Neural crest cell (in vitro differentiated cells): ENCODE data around the gene CDCA3. TPM values are rescaled to one million over a fixed set of nuclear protein-coding genes. Genes with fewer than 3 reads are reported as not detected.
A peak's percentile ranks its signal among the peaks of the same experiment; 100 is the strongest.

Experiments
- DNase-seq: peaks from one replicate; pipeline ENCODE4 v3.0.0; 2021; ENCODE audit warnings: low read depth, mixed read lengths, low spot score
- H3K27ac Mint-ChIP-seq: one replicate; pipeline ENCODE4 v1.8.0; 2021; ENCODE audit warnings: mild to moderate bottlenecking, mixed read lengths; ENCODE audit not compliant: unreplicated experiment
- H3K27me3 Mint-ChIP-seq: 2 replicates; pipeline ENCODE4 v1.8.0; 2021; ENCODE audit warnings: low read depth, mild to moderate bottlenecking, mixed read lengths
- H3K36me3 Mint-ChIP-seq: 2 replicates; pipeline ENCODE4 v1.8.0; 2021; ENCODE audit warnings: low read depth, mild to moderate bottlenecking, mixed read lengths
- H3K4me1 Mint-ChIP-seq: 2 replicates; pipeline ENCODE4 v1.8.0; 2021; ENCODE audit warnings: mixed read lengths
- H3K4me3 Mint-ChIP-seq: one replicate; pipeline ENCODE4 v1.8.0; 2021; ENCODE audit warnings: mild to moderate bottlenecking, mixed read lengths
- H3K9me3 Mint-ChIP-seq: 2 replicates; pipeline ENCODE4 v1.8.0; 2021; ENCODE audit warnings: mixed read lengths
- CTCF ChIP-seq: fragments of 200-600 bp; sonication (generic); conservative IDR thresholded peaks from 2 replicates; pipeline ENCODE4 v1.5.0; 2021; ENCODE audit warnings: antibody characterized with exemption, mild to moderate bottlenecking
- total RNA-seq: library from RNA; stranded (reverse); gene quantifications from 2 replicates; pipeline ENCODE4 v1.2.1, GENCODE V29; 2021

Gene CDCA3
- total RNA-seq, 1 donor from 2014 or later, result 71.7 TPM

GRCh38 chr12:6839482-6840201 is 11.4 kb downstream of the CDCA3 start:
- DNase-seq, result no peak
- Mint-ChIP-seq H3K4me3 (no peak overlapping the region), H3K36me3 (peaks cover 8% of the 10 kb centered on the region), H3K9me3 (no peaks in the 10 kb centered on the region), H3K4me1 (peaks cover 7% of the 10 kb centered on the region), H3K27me3 (no peaks in the 10 kb centered on the region), H3K27ac (no peak overlapping the region)
- no peak for TF ChIP-seq CTCF

- no peak overlapping the region for H3K4me3 Mint-ChIP-seq
- no peak for TF ChIP-seq CTCF
- H3K27me3 Mint-ChIP-seq, result no peaks in the 10 kb centered on the region
- H3K36me3 Mint-ChIP-seq, result peaks cover 6% of the 10 kb centered on the region
- DNase-seq, result no peak
- H3K9me3 Mint-ChIP-seq, result no peaks in the 10 kb centered on the region
- peaks cover 7% of the 10 kb centered on the region for H3K4me1 Mint-ChIP-seq
- H3K27ac Mint-ChIP-seq, result no peak overlapping the region
These were observed 12.2 kb downstream of the CDCA3 start for GRCh38 chr12:6838854-6839253.

GRCh38 chr12:6837370-6838060 is 13.6 kb downstream of the CDCA3 start:
- Mint-ChIP-seq H3K4me3 (no peak overlapping the region), H3K27ac (no peak overlapping the region), H3K9me3 (no peaks in the 10 kb centered on the region), H3K4me1 (peaks cover 7% of the 10 kb centered on the region), H3K27me3 (no peaks in the 10 kb centered on the region), H3K36me3 (peaks cover 4% of the 10 kb centered on the region)
- no peak for DNase-seq
- no peak for TF ChIP-seq CTCF

GRCh38 chr12:6836851-6837250 is 14.2 kb downstream of the CDCA3 start:
- Mint-ChIP-seq H3K27me3 (no peaks in the 10 kb centered on the region), H3K9me3 (no peaks in the 10 kb centered on the region), H3K27ac (no peak overlapping the region), H3K4me1 (peaks cover 7% of the 10 kb centered on the region), H3K4me3 (no peak overlapping the region), H3K36me3 (peaks cover 4% of the 10 kb centered on the region)
- no peak for DNase-seq
- TF ChIP-seq CTCF, result no peak

- no peak overlapping the region for H3K27ac Mint-ChIP-seq
- no peaks in the 10 kb centered on the region for H3K9me3 Mint-ChIP-seq
- peak overlapping the region; percentile 36 for H3K4me3 Mint-ChIP-seq
- H3K27me3 Mint-ChIP-seq, result no peaks in the 10 kb centered on the region
- H3K36me3 Mint-ChIP-seq, result peaks cover 6% of the 10 kb centered on the region
- peaks cover 16% of the 10 kb centered on the region for H3K4me1 Mint-ChIP-seq
- no peak for TF ChIP-seq CTCF
- no peak for DNase-seq
These were observed 16.2 kb downstream of the CDCA3 start for GRCh38 chr12:6834873-6835272.
